ENCODE results near the gene SLC13A1. TPM values are rescaled to one million over a fixed set of nuclear protein-coding genes. Genes with fewer than 3 reads are reported as not detected.

SLC13A1 gene
- total and polyA plus RNA-seq, 12 donors = not detected

DNA sequence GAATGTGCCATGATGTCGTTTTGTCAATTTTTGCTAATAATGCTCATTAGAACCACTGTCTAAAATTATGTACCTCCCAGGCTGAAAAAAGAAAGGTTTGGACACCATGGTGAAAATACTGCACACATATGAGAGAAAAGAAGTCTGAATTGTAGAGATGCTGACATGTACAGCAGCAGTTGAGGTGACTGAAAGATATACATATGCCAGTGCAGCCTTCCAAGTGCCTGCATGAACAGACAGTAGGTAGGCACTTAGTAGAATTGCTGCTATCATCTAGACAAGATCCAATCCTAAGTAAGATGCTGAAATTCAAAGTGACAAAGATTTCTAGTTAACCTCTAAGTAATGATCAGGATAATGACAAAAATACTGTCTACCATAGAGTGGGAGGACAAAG lies 86.9 kb downstream of the SLC13A1 start:
- H3K4me1 ChIP-seq (replicated peaks in 1 of 2) = no peaks in the 10 kb centered on the region
- no peaks in the 10 kb centered on the region for H3K36me3 ChIP-seq (replicated peaks in 1 of 2)
- no peak overlapping the region for H3K27ac ChIP-seq
- WGBS, 4 donors = 63 to 85% (median 68%) methylated on average over 1 of the region's 1 CpG
- no peak for TF ChIP-seq POLR2A (IDR thresholded peaks at IDR 0.05)
- TF ChIP-seq CTCF (IDR thresholded peaks at IDR 0.05) = no peak
- intact Hi-C loops (cut with DNase I) = no loop called here
- no peak for DNase-seq
- no peaks in the 10 kb centered on the region for H3K27me3 ChIP-seq
- H3K4me3 ChIP-seq = no peak overlapping the region
- no peaks in the 10 kb centered on the region for H3K9me3 ChIP-seq (replicated peaks in 1 of 3)

DNA sequence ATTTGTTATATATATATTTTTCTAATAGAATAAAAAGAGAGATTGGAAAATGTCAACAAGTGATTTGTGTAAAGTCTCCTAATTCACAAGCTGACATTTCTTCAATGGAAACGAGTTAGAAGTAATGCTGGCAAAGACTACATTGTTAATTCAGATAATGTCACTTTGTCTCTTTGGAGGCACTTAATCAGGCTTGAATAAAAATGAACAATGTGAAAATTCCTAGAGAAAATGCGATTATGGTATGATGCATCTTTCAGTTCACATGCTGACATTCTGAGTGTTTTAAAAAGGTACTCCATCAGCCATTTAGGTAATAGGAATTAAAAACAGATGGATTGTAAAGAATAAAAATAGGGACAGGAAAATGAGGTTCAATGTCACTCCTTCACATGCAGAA lies 100.1 kb downstream of the SLC13A1 start:
- DNase-seq = no peak
- Histone ChIP-seq H3K4me1 (replicated peaks in 1 of 2) (no peaks in the 10 kb centered on the region), H3K36me3 (replicated peaks in 1 of 2) (no peaks in the 10 kb centered on the region), H3K27me3 (no peaks in the 10 kb centered on the region), H3K9me3 (replicated peaks in 1 of 3) (no peaks in the 10 kb centered on the region), H3K27ac (no peak overlapping the region), H3K4me3 (no peak overlapping the region)
- intact Hi-C loops (cut with DNase I) = no loop called here
- TF ChIP-seq CTCF (IDR thresholded peaks at IDR 0.05) (no peak), POLR2A (IDR thresholded peaks at IDR 0.05) (no peak)
- 45 to 57% (median 48%) methylated on average over 2 of the region's 2 CpGs for WGBS, 4 donors

DNA sequence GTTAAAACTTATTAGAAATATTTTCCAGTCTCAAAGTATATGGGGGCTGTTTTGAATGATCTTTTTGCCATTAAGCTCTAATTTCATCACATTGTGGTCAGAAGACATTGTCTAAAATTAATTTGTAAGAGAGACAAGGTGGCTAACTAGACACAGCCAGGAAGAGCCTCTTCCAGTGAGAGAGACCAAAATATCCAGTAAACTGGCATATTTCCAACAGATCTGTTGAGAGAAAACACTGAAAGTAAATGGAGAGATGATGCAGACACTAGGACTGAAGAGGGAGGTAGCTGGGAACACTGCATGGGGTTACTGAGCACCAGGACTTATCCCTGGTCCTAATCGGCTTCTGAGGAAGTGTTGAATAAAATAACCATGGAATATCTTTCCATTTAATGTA lies 102.8 kb downstream of the SLC13A1 start:
- no peaks in the 10 kb centered on the region for H3K36me3 ChIP-seq (replicated peaks in 1 of 2)
- no peak overlapping the region for H3K4me3 ChIP-seq
- no peak for DNase-seq
- H3K27ac ChIP-seq = no peak overlapping the region
- 74 to 80% (median 78%) methylated on average over 1 of the region's 1 CpG for WGBS, 4 donors
- TF ChIP-seq POLR2A (IDR thresholded peaks at IDR 0.05) (no peak), CTCF (IDR thresholded peaks at IDR 0.05) (no peak)
- intact Hi-C loops (cut with DNase I) = no loop called here
- H3K4me1 ChIP-seq (replicated peaks in 1 of 2) = no peaks in the 10 kb centered on the region
- no peaks in the 10 kb centered on the region for H3K27me3 ChIP-seq
- H3K9me3 ChIP-seq (replicated peaks in 1 of 3) = no peaks in the 10 kb centered on the region

DNA sequence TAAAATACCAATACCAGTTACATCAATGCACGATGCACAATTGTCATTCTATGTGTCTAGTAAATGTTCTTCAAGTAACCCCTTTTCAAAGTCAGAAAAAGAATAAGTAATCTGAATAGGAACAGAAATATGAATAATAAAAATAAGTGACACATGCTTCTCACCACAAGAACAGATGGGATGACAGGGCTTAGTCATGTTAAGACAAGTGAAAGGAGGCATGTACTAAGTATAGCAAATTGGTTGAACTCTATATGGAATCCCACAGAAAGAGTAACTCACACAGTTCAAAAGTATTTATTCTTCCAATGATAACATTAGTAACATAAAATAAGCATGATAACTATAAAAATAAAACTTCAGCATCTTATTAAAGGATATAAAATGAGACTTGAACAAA lies 103.3 kb downstream of the SLC13A1 start:
- H3K27me3 ChIP-seq = no peaks in the 10 kb centered on the region
- no peak overlapping the region for H3K27ac ChIP-seq
- intact Hi-C loops (cut with DNase I) = no loop called here
- no peaks in the 10 kb centered on the region for H3K36me3 ChIP-seq (replicated peaks in 1 of 2)
- H3K4me1 ChIP-seq (replicated peaks in 1 of 2) = no peaks in the 10 kb centered on the region
- no peak overlapping the region for H3K4me3 ChIP-seq
- TF ChIP-seq CTCF (IDR thresholded peaks at IDR 0.05) (no peak), POLR2A (IDR thresholded peaks at IDR 0.05) (no peak)
- H3K9me3 ChIP-seq (replicated peaks in 1 of 3) = no peaks in the 10 kb centered on the region
- WGBS, 4 donors = 73 to 88% (median 77%) methylated on average over 1 of the region's 1 CpG
- DNase-seq = no peak

Data from adrenal gland (tissue), 12 donors.